ENCODE data around the gene LGALS8. TPM values are rescaled to one million over a fixed set of nuclear protein-coding genes. Genes with fewer than 3 reads are reported as not detected.

LGALS8 gene
- total RNA-seq, 2 donors from 2014 or later: 103 to 113 TPM

GRCh38 chr1:236590553-236591150, 66.9 kb downstream of the LGALS8 start:
- Histone ChIP-seq H3K9me3 (no peaks in the 10 kb centered on the region), H3K36me3 (peaks cover 42% of the 10 kb centered on the region), H3K27ac (no peak overlapping the region), H3K27me3 (no peaks in the 10 kb centered on the region), H3K4me3 (no peak overlapping the region), H3K4me1 (no peaks in the 10 kb centered on the region)
- TF ChIP-seq, protein P1, sequence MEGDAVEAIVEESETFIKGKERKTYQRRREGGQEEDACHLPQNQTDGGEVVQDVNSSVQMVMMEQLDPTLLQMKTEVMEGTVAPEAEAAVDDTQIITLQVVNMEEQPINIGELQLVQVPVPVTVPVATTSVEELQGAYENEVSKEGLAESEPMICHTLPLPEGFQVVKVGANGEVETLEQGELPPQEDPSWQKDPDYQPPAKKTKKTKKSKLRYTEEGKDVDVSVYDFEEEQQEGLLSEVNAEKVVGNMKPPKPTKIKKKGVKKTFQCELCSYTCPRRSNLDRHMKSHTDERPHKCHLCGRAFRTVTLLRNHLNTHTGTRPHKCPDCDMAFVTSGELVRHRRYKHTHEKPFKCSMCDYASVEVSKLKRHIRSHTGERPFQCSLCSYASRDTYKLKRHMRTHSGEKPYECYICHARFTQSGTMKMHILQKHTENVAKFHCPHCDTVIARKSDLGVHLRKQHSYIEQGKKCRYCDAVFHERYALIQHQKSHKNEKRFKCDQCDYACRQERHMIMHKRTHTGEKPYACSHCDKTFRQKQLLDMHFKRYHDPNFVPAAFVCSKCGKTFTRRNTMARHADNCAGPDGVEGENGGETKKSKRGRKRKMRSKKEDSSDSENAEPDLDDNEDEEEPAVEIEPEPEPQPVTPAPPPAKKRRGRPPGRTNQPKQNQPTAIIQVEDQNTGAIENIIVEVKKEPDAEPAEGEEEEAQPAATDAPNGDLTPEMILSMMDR (IDR thresholded peaks at IDR 0.05): no peak
- DNase-seq (ENCODE audit: low spot score): no peak

GRCh38 chr1:236602171-236602570, 78.4 kb downstream of the LGALS8 start:
- TF ChIP-seq, protein P1 (IDR thresholded peaks at IDR 0.05): no peak
- no peaks in the 10 kb centered on the region for H3K9me3 ChIP-seq
- H3K27me3 ChIP-seq: no peaks in the 10 kb centered on the region
- no peak for DNase-seq (ENCODE audit: low spot score)
- H3K36me3 ChIP-seq: peaks cover 17% of the 10 kb centered on the region
- peaks cover 0 to 11% of the 10 kb centered on the region in 2 donors for H3K4me1 ChIP-seq
- no peak overlapping the region for H3K4me3 ChIP-seq
- no peak overlapping the region for H3K27ac ChIP-seq

Other genes with a start within 250 kb of the LGALS8 start
- gene ERO1B, start 242.0 kb upstream of the LGALS8 start, total RNA-seq: 1 to 10 TPM; 5.0 to 7.6 TPM
- gene EDARADD, start 129.7 kb upstream of the LGALS8 start, total RNA-seq: under 1 TPM in 1 of 2 donors, not detected in 1; 0.63 TPM
- gene HEATR1, start 80.5 kb downstream of the LGALS8 start, total RNA-seq: 1 to 10 TPM; 7.1 to 8.6 TPM
- 1,000 to 10,000 TPM in 1 of 2 donors, 100 to 1,000 TPM in 1; 595 to 1,486 TPM for gene ACTN2, start 162.5 kb downstream of the LGALS8 start, total RNA-seq